Sigmoid colon (tissue), 7 donors: ENCODE measurements around the gene DSCAML1. TPM values are rescaled to one million over a fixed set of nuclear protein-coding genes. Genes with fewer than 3 reads are reported as not detected.

Experiments used
- DNase-seq: peaks from one replicate; pipeline ENCODE4 v3.0.0-alpha.2; 2019
- H3K27ac ChIP-seq, 4 donors: fragments of 200-600 bp; sonication (generic); one replicate each; pipeline ENCODE4 v1.5.1; 2016 to 2019; ENCODE audit warnings: mild to moderate bottlenecking in 1 of 4
- H3K27me3 ChIP-seq, 3 donors: fragments of 200-600 bp; sonication (generic); one replicate each; pipeline ENCODE4 v1.5.1; 2019; ENCODE audit warnings: mild to moderate bottlenecking in 1 of 3
- H3K36me3 ChIP-seq, 4 donors: fragments of 200-600 bp; sonication (generic); one replicate each; pipeline ENCODE4 v1.5.1; 2016 to 2019
- H3K4me1 ChIP-seq, 4 donors: fragments of 200-600 bp; sonication (generic); one replicate each; pipeline ENCODE4 v1.5.1; 2017 to 2019
- H3K4me3 ChIP-seq, 4 donors: fragments of 200-600 bp; sonication (generic); one replicate each; pipeline ENCODE4 v1.5.1; 2017 to 2019; ENCODE audit warnings: mild to moderate bottlenecking in 2 of 4, moderate library complexity in 1 of 4
- H3K9me3 ChIP-seq, 4 donors: fragments of 200-600 bp in 3 of 4; sonication (generic) in 3 of 4; one replicate each; pipeline versions ENCODE4 v1.5.1 to v1.6.1; 2013 to 2019
- EP300 ChIP-seq, 4 donors: sonication (generic); formaldehyde crosslinking; IDR thresholded peaks; one replicate each; pipeline ENCODE4 v1.6.1; 2017; ENCODE audit warnings: antibody characterized with exemption in 4 of 4
- POLR2A ChIP-seq, 2 donors: fragments of 450-650 bp; IDR thresholded peaks; one replicate each; pipeline ENCODE4 v1.6.1; 2016; ENCODE audit warnings: antibody characterized with exemption in 2 of 2, mild to moderate bottlenecking in 2 of 2, moderate library complexity in 2 of 2
- POLR2AphosphoS5 ChIP-seq, 4 donors: sonication (generic); formaldehyde crosslinking; IDR thresholded peaks; one replicate each; pipeline ENCODE4 v1.6.1; 2017; ENCODE audit warnings: antibody characterized with exemption in 4 of 4
- WGBS, 2 donors: extraction: QIAGEN DNeasy Blood & Tissue Kit; methylation state at CpG; one replicate each; pipeline ENCODE4 v1.1.7; 2013; 5-methylcytosine and 5-hydroxymethylcytosine counted together
- intact Hi-C: fragments of 100-400 bp; cut with DNase I; formaldehyde crosslinking; loops from one replicate; pipeline ENCODE4 v1.15.1; 2023
- polyA plus RNA-seq, 3 donors: library from polyadenylated mRNA; stranded (reverse); fragments of 200-250 nt; gene quantifications; one replicate each; pipeline ENCODE4 v1.2.3, GENCODE V29; 2013
- total RNA-seq, 4 donors: library from RNA; depleted of rRNA; stranded (reverse); fragments of >200 nt; gene quantifications; one replicate each; pipeline ENCODE4 v1.1.0, GENCODE V29; 2016
- TF ChIP-seq, protein P1 (sequence below), 4 experiments: fragments of 450-650 bp in 3 of 4; fragments of 200-600 bp in 1 of 4; IDR thresholded peaks; one replicate each; pipeline ENCODE4 v1.5.1; 2016 to 2019; ENCODE audit warnings: antibody characterized with exemption in 4 of 4, mild to moderate bottlenecking in 3 of 4, moderate library complexity in 2 of 4
- donor health status: healthy with polysubstance abuse.
- donor health status: Bipolar disorder and iron deficiency.
- donor health status: healthy.

Gene DSCAML1
- total and polyA plus RNA-seq, 7 donors: under 0.01 to 7.5 (median 1.2) TPM

DNA sequence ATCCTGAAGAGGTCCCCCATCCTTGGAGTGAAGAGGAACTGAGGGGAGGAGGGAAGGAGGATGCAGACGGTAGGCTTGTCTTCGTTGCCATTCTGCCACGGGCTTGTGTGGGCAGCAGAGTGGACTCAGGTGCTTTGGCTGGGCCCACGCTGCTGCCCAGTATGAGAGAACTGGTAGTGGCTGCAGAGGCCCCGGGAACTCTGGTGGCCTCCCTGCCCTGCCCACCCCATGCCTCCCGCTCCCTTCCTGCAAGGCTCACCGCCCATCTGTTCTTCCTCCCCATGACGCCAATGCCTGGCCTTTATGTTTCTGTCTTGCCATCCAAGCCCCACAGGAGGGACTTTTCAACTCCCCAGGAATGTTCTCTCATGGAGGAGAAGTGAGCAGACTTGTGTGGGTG, 157.4 kb downstream of the DSCAML1 start:
- intact Hi-C loops: no loop called here
- WGBS, 2 donors: 92 to 94% methylated on average over 8 of the region's 8 CpGs

DNA sequence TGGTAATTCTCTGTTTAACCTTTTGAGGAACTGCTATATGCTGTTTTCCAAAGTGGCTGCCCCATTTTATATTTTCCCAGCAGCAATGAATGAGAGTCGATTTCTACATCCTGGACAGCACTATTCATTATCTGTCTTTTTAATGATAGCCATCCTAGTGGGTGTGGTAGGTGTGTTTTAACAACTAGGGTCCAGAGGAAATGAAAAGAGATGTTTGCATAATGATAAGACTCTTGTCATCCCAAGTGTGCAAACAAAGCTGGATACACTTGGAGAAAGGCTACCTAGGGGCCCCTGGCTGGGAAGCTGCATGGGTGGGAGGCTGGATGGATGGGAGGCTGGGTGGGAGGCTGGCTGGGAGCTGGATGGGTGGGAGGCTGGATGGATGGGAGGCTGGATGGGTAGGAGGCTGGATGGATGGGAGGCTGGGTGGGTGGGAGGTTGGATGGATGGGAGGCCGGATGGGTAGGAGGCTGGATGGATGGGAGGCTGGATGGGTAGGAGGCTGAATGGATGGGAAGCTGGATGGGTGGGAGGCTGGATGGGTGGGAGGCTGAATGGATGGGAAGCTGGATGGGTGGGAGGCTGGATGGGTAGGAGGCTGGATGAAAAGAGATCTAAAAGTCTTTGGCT, 158.0 kb downstream of the DSCAML1 start:
- H3K27ac ChIP-seq: no peak overlapping the region
- H3K4me1 ChIP-seq: no peaks in the 10 kb centered on the region
- no peaks in the 10 kb centered on the region for H3K27me3 ChIP-seq
- 55 to 79% methylated on average over 2 of the region's 2 CpGs for WGBS, 2 donors
- DNase-seq: no peak
- no peak overlapping the region for H3K4me3 ChIP-seq
- H3K9me3 ChIP-seq: no peaks in the 10 kb centered on the region
- TF ChIP-seq, protein P1, sequence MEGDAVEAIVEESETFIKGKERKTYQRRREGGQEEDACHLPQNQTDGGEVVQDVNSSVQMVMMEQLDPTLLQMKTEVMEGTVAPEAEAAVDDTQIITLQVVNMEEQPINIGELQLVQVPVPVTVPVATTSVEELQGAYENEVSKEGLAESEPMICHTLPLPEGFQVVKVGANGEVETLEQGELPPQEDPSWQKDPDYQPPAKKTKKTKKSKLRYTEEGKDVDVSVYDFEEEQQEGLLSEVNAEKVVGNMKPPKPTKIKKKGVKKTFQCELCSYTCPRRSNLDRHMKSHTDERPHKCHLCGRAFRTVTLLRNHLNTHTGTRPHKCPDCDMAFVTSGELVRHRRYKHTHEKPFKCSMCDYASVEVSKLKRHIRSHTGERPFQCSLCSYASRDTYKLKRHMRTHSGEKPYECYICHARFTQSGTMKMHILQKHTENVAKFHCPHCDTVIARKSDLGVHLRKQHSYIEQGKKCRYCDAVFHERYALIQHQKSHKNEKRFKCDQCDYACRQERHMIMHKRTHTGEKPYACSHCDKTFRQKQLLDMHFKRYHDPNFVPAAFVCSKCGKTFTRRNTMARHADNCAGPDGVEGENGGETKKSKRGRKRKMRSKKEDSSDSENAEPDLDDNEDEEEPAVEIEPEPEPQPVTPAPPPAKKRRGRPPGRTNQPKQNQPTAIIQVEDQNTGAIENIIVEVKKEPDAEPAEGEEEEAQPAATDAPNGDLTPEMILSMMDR (IDR thresholded peaks at IDR 0.05): no peak
- TF ChIP-seq POLR2AphosphoS5 (IDR thresholded peaks at IDR 0.05) (no peak), EP300 (IDR thresholded peaks at IDR 0.05) (no peak), POLR2A (IDR thresholded peaks at IDR 0.05) (no peak)
- no peaks in the 10 kb centered on the region for H3K36me3 ChIP-seq
- intact Hi-C loops: no loop called here

More for the DNA sequence above, 157.4 kb downstream of the DSCAML1 start:
- no peak overlapping the region for H3K4me3 ChIP-seq
- H3K27ac ChIP-seq: no peak overlapping the region
- TF ChIP-seq EP300 (IDR thresholded peaks at IDR 0.05): no peak
- TF ChIP-seq POLR2A (IDR thresholded peaks at IDR 0.05): no peak
- no peak for TF ChIP-seq POLR2AphosphoS5 (IDR thresholded peaks at IDR 0.05)
- TF ChIP-seq, protein P1 (IDR thresholded peaks at IDR 0.05): no peak
- H3K9me3 ChIP-seq: no peaks in the 10 kb centered on the region
- no peak for DNase-seq
- no peaks in the 10 kb centered on the region for H3K4me1 ChIP-seq
- no peaks in the 10 kb centered on the region for H3K36me3 ChIP-seq
- H3K27me3 ChIP-seq: no peaks in the 10 kb centered on the region

DNA sequence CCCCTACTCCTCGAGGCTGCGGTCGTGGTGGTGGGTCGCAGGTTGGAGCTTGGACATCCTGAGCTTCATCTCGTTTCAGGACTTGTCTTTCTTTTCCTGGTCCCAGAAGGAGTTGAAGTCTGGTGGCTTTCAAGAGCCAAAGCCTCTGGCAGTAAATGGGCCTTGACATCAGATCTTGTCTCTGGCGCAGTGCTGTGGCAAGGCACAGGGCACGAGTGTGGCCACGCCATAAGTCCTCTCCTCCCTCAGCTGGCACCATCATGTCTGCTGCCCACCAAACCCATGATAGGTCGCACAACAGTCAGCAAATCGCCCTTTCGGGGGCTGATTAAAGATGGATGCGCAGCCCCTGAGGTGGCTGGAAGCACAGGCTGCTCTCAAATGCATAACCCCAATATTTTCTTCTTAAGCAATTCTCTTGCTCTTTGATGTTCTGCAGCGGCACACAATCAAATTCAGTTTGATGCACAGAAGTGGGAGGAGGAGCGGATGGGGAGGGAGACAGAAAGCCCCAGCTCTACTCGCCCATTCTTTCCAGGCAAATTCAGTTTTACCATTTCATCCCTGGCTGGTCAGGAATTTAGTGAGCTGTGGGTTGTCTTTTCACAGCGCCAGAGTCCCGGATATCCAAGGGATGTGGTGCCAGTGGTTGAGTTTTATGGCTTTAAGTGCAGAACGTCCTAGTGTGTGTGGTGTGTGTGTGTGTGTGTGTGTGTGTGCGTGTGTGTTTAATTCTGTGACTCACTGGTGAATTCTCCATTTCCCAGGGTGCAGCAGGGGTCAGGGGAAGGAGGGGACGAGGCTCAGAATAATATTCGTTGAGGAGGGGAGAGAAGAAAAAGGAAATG, 162.0 kb downstream of the DSCAML1 start:
- Histone ChIP-seq H3K4me3 (no peak overlapping the region), H3K4me1 (no peaks in the 10 kb centered on the region), H3K27ac (no peak overlapping the region), H3K9me3 (no peaks in the 10 kb centered on the region), H3K27me3 (no peaks in the 10 kb centered on the region), H3K36me3 (no peaks in the 10 kb centered on the region)
- intact Hi-C loops: no loop called here
- TF ChIP-seq POLR2A (IDR thresholded peaks at IDR 0.05) (no peak), POLR2AphosphoS5 (IDR thresholded peaks at IDR 0.05) (no peak), EP300 (IDR thresholded peaks at IDR 0.05) (no peak)
- TF ChIP-seq, protein P1 (IDR thresholded peaks at IDR 0.05): no peak
- DNase-seq: no peak
- 71 to 79% methylated on average over 21 of the region's 21 CpGs for WGBS, 2 donors

DNA sequence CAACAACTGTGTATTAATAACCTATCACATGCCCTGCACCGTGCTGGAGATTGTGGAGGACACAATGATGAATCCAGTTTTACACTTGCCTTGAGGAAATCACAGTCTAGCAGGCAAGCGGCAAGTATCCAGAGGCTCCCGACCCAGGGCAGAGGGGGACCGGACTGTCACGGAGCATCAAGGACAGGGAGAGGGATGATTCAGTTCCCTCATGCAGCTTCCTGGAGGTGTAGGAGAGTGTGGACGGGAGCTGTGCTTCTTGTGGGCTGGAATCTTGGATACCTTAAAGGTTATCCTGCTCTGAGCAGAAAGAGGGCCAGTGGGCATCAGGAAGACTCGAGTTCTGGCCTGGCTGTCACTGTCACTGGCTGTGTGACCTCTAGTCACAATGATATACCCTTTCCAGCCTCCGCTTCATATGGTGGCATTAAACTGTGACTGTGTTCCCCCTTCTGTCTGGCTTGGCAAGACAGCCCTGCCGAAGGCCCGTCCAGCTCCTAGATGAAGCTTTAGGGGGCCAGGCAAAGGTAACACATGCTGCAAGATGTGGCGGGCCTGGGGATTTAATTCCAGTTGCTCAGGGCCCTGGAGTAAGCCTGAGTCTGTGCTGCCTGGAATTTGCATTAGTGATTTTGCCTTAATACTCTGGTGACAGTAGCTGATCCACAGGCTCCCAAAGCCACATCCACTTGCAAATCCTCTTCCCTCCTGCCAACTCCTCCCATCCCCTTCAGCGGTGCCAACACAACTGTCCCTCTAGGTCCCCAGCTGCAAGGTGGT, 162.8 kb downstream of the DSCAML1 start:
- Histone ChIP-seq H3K27me3 (no peaks in the 10 kb centered on the region), H3K4me1 (no peaks in the 10 kb centered on the region), H3K9me3 (no peaks in the 10 kb centered on the region), H3K4me3 (no peak overlapping the region), H3K36me3 (no peaks in the 10 kb centered on the region), H3K27ac (no peak overlapping the region)
- WGBS, 2 donors: 93 to 95% methylated on average over 12 of the region's 12 CpGs
- no peak for TF ChIP-seq POLR2AphosphoS5 (IDR thresholded peaks at IDR 0.05)
- no peak for TF ChIP-seq POLR2A (IDR thresholded peaks at IDR 0.05)
- TF ChIP-seq EP300 (IDR thresholded peaks at IDR 0.05): no peak
- TF ChIP-seq, protein P1 (IDR thresholded peaks at IDR 0.05): no peak
- peak; percentile 44 for DNase-seq
- intact Hi-C loops: no loop called here
